Stimulated activated naive CD4-positive, alpha-beta T cell (primary cell): ENCODE data around the gene CRACR2B.

Source experiments
- DNase-seq, 6 experiments: peaks; one replicate each; lab custom pipeline; 2025; lab: John Stamatoyannopoulos, UW

Gene CRACR2B

DNA sequence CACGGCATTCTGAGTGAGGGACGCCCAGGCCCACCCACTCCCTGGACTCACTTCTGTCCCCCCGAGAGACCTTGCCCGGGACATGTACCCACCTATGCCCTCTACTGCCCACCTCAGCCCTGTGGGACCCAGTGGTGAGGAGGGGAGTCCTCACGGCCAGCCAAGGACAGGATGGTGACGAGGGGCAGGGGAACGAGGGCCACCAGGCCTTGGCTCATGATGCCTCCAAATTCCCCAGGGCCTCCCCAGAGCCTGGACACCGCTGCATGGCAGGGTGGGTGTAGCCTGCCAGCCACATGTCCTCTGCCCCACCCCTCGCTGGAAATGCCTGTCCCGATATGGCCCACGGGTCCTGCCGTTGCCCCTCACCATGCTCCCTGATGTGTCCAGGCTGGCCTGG lies 41.1 kb downstream of the CRACR2B start:
- DNase-seq: no peak

DNA sequence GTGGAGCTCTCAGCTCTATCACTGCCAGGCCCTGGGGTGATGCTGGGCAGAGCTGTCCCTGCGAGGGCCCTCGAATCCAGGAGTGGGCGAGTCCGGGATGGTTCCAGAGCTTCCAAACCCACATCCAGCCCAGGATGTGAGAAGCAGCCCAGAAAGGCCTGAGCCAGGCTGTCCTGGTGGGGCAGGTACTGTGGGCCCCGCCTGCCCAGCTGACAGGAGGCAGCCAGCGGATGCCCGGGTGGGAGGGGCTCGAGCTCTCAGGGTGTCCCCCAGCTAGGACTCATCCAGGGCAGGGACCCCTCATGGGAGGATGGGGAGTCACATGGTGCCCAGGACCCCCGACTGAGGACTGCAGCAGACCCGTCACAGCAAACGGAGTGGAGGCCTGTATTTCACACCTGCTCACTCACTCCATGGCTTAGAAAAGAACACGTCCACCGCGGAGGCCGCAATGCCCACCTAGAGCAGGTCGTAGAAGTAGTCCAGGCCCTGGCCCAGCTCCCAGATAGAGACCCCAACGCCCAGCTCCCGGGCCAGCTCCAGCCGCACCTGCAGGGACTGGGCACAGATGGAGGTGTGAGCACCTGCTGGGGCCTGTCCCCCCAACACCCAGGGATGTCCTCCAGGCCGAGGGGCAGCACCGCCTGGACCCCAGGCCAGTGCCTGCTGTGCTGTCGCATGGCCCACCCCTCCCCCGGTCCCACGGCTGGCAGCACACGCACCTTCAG lies 41.8 kb downstream of the CRACR2B start:
- DNase-seq: no peak

DNA sequence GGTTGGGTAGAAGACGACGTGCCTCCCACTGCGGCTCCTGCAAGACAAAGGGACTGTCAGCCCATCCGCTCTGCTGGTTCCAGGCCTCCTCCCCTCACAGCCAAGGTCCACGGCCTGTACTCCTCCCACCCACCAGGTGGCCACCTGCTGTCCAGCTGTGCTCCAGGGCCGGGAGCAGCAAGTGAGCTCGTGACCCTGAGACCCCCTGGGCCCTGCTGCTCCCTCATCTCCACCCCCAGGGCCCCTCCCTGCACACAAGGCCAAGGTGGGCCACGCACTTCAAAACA lies 42.4 kb downstream of the CRACR2B start:
- DNase-seq: no peak

DNA sequence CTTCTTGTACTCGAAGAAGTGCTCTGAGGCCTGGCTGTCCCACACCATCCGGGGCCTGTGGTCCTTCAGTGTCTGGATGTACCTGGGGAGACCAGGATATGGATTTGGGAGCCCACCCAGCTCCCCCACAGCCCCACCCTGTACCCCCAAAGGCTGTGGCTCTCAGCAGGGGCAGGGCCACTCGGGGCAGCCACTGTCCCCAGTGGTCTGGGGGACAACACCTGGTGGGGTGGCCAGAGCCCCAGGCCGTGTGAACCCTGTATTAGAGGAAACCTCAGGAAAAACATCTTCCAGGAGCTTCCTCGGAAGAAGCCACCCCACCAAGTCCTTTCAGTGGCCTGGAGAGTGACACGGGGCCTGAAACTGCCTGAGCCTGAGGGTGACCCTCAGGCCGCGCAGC lies 42.7 kb downstream of the CRACR2B start:
- DNase-seq: no peak

DNA sequence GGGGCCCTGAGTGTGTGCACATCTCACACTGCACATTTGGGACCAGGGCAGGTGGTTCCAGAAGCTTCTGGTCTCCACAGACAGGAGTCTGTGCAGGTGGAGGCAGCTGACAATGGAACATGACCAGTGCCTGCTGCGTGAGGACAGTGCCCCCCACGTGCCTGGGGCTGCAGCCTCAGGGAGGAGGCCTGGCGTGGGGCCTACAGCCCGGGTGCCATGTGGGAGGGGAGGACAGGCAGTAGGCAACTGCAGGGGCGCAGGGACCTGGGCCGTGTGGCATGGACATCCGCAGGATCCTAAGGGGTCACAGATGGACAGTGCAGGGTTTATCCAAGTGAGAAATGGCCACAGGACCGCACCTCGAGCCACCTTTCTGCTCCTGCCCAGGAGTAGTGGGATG lies 43.8 kb downstream of the CRACR2B start:
- no peak for DNase-seq

DNA sequence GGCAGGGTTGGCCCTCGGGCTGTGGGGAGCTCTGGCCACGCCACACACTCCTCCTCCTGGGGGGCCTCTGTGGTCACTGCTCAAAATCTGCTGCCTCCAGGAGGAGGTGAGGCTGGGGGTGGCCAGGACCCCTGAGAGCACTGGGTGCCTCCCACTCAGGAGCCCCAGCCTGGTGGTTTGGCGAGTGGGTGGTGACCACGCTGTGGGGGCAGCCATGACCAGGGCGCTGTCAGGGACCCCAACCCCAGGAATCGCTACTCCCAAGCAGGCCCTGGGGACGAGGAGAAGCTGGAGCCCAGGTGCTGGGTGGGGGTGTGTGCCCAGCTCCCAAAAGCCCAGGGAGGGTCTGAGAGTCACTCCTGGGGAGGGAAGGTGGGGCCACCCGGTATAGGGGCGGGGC lies 45.1 kb downstream of the CRACR2B start:
- DNase-seq: no peak

DNA sequence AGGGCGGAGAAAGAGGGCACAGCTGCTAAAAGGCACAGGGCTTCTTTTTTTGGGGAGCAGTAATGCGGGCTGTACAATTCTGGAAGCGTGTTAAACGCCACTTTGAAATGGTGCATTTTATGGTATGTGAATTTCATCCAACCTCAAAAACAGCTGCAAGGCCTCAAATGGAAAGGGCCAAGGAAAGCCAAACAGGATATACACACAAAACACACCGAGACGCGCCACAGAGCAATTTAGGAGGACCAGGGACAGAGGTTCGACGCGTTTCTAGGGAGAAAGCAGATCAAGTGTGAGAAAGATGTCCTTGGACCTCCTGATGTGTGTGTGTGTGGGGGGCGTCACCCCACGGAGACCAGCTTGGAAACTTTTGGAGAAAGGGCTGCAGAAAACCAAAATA lies 46.0 kb downstream of the CRACR2B start:
- no peak for DNase-seq

DNA sequence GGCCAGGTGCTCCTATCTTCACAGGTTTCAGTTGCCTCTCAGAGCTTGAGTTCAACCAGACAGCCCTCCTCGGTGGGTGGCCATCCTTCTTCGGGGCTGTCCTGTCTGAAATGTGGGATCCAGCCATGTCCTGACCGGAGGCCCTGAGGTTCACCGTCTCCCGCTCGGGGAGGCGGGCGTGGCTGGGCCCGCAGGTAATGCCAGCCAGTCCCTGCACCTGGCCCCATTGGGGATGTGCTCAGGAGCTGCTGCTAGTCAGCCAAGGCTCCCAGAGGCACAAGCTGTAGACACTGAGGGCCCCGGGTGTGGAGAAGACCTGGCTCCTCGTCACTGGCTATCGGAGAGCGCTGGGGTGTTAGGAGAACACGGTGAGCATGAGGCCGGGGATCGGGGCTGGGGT lies 47.5 kb downstream of the CRACR2B start:
- DNase-seq: no peak

DNA sequence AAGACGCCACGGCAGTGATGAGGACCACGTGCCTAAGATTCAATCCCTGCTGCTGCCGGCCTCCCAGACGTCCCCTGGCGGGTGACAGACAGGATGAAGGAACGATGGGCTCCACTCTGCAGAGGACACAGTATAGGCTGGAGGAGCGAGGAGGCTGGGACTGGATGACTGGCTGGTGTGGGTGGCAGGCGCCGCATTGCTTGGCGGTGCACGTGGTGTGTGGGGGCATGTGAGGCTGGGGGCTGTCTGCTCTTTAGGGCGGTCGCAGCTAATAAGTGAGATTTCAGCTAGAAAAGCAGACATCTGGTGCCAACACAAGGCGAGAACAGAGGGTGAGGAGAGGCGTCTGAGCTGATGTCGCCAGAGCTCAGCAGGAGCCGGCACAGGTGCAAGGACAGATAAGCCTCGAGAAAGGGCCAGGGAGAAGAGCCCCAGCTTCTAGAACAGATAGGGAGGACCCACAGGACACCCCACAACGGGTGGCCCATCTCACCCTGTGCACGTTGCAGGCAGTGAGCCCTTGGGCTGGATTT lies 48.1 kb downstream of the CRACR2B start:
- DNase-seq: no peak

DNA sequence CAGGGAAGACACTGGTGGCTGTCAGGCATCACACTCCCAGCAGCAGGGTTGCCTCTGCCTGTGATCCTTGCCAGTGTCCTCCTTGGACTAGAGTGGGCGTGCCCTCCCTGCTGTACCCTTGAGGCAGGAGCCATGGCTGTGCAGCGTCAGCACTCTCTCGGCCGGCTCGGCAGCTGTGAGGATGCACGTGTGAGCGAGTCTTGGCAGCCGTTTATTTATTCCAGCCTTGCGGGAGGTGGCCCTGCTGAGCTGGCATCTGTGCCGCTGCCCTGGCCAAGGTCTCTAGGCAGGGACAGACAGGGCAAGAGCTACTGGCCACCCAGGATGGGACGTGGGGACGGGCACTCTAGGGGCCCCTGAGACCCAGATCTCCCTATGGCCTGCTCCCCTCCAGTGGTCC lies 48.8 kb downstream of the CRACR2B start:
- DNase-seq: no peak

DNA sequence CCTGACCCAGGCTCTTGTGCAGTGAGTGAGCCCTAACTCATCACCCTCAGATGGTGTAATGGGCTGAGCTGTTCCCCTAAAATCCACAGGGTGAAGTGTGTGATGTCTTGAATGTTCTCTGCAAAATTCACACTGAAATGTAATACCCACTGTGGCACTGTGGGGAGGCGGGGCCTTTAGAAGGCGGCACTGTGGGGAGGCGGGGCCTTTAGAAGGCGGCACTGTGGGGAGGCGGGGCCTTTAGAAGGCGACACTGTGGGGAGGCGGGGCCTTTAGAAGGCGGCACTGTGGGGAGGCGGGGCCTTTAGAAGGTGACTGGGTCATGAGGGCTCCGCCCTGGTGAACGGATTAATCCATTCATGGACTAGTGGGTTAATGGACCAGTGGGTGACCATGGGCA lies 49.8 kb downstream of the CRACR2B start:
- DNase-seq: peak in 2 of 6 experiments; percentile 16 to 24

DNA sequence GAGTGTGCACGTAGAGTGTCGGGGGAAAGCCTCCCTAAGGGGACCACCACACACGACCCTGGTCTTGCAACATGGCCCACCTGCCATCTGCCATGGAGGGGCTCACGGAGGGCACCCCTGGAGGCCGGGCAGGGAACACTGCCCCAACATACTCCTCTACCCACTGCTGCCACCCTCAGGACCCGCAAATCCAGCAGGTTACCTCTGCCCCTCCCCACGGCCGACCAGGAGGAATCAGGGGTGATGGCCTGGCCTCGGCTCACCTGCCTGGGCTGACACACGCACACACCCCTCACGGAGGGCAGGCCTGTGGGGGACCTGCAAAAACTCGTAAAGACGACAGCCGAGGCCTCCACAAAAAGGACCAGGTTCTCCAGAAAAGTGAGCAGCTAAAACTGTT lies 52.7 kb downstream of the CRACR2B start:
- no peak for DNase-seq
